Ovary (tissue), 9 donors: ENCODE results near the gene STMN1. TPM values are rescaled to one million over a fixed set of nuclear protein-coding genes. Genes with fewer than 3 reads are reported as not detected.

Experiments
- DNase-seq, 5 donors: peaks; one replicate each; pipeline ENCODE4 v3.0.0-alpha.2; 2019 to 2020
- H3K27ac ChIP-seq, 2 donors: fragments of 200-600 bp; one replicate each; pipeline versions ENCODE4 v1.5.1 to v1.8.0; 2019 to 2022
- H3K27me3 ChIP-seq: fragments of 200-600 bp; one replicate; pipeline ENCODE4 v1.8.0; 2022
- H3K36me3 ChIP-seq: fragments of 200-600 bp; sonication (generic); one replicate; pipeline ENCODE4 v1.5.1; 2019
- H3K4me1 ChIP-seq: one replicate; pipeline ENCODE4 v1.8.1; 2013; ENCODE audit warnings: mild to moderate bottlenecking, moderate library complexity; ENCODE audit not compliant: insufficient read depth
- H3K4me3 ChIP-seq: fragments of 200-600 bp; sonication (generic); one replicate; pipeline ENCODE4 v1.5.1; 2017
- H3K9me3 ChIP-seq, 2 donors: fragments of 200-600 bp in 1 of 2; sonication (generic) in 1 of 2; one replicate each; pipeline versions ENCODE4 v1.5.1 to v1.8.1; 2013 to 2019; ENCODE audit warnings: mild to moderate bottlenecking in 1 of 2, moderate library complexity in 1 of 2
- CTCF ChIP-seq, 3 donors: fragments of 450-650 bp in 2 of 3; fragments of 200-600 bp in 1 of 3; IDR thresholded peaks; one replicate each; pipeline versions ENCODE4 v1.5.1 to v1.8.0; 2016 to 2022; ENCODE audit warnings: antibody characterized with exemption in 3 of 3, mild to moderate bottlenecking in 1 of 3
- EP300 ChIP-seq: sonication (generic); formaldehyde crosslinking; IDR thresholded peaks from one replicate; pipeline ENCODE4 v1.6.1; 2017; ENCODE audit warnings: antibody characterized with exemption
- POLR2A ChIP-seq: fragments of 450-650 bp; IDR thresholded peaks from one replicate; pipeline ENCODE4 v1.6.1; 2017; ENCODE audit warnings: antibody characterized with exemption, mild to moderate bottlenecking, moderate library complexity
- WGBS, 3 donors: extraction: QIAGEN DNeasy Blood & Tissue Kit in 1 of 3; methylation state at CpG; one replicate each; pipeline versions ENCODE4 v1.1.5 to v1.1.7; 2013 to 2017; 5-methylcytosine and 5-hydroxymethylcytosine counted together
- intact Hi-C, 4 donors: fragments of 100-400 bp; cut with DNase I; formaldehyde crosslinking; loops; one replicate each; pipeline versions ENCODE4 v1.11.0 to v1.15.1; 2022 to 2023
- polyA plus RNA-seq, 2 donors: library from polyadenylated mRNA; stranded (reverse); fragments of 200-250 nt in 1 of 2; fragments of 350-450 nt in 1 of 2; fragmentation: Illumina TruSeq in 1 of 2; extraction: RNeasy Lipid Tissue Mini Kit (QIAGEN cat#74804) in 1 of 2; gene quantifications; one replicate each; pipeline ENCODE4 v1.2.3, GENCODE V29; 2013 to 2014
- total RNA-seq, 7 donors: library from RNA; depleted of rRNA in 2 of 7; stranded (reverse); fragments of >200 nt in 2 of 7; fragmentation: NEBNext Ultra II Directional in 3 of 7; extraction: Animal tissue kit (Norgen Biotek cat#: 25700) in 3 of 7; gene quantifications; one replicate each; pipeline versions ENCODE4 v1.1.0 to v1.2.4, GENCODE V29; 2016 to 2023
- donor health status: DM: no; HTN: no; CAD: no; lungs with moderate emphysema.
- donor health status: DM: no; HTN: no; CAD: no.
- donor health status: Bipolar disorder and iron deficiency.
- donor health status: DM: yes; HTN: yes; CAD: no.
- donor health status: DM: no; HTN: no; CAD: no.
- donor health status: DM: yes; HTN: yes; CAD: no.

STMN1 gene
- total and polyA plus RNA-seq, 9 donors, result 59.3 to 271 (median 142) TPM

DNA sequence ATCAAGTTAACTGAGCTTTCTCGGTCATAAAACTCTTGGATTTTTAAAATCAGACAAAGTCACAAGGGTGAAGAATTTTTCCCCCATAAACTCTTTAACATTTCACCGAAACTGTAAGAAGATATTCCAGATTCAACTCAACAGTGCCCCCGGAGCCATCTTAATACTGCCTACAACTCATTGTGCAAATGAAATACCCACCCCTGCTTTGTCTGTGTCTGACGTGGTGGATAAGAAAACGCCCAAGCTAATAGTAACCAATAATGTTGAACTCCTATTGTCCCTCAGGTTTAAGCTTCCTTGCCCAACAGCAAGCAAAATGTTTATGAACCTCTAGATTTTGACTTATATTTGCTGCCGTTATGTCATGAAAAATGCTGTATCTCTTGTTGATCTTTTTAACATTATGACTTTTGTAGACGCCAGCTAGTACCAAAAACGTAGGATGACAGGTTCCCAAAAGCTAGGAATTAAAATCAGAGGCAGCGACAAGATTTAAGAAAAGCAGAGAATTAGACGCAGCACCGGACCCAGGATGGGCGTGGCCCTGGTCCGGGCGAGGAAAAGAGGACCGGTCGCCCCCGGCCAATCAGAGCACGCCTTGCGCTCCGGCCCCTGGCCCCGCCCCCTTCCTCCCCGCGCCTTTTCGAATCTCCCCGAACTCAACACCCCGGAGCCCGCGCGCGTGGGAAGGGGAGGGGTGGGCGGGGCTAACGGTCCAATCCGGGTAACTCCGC lies 1.1 kb downstream of the STMN1 start:
- peak; percentile 95 to 99 (median 98) for DNase-seq
- Histone ChIP-seq H3K4me3 (peak overlapping the region; percentile 79), H3K27ac (peak overlapping the region in 1 of 2 donors; percentile 41), H3K9me3 (no peaks in the 10 kb centered on the region), H3K36me3 (no peaks in the 10 kb centered on the region), H3K27me3 (no peaks in the 10 kb centered on the region), H3K4me1 (no peaks in the 10 kb centered on the region)
- intact Hi-C loops, result loop anchor here in 1 of 4 donors (5.0 kb wide), 1 partner anchor 92 kb away; the partner anchor contains the start of gene PAFAH2
- 1% methylated on average over 20 to 34 of the region's 34 CpGs for WGBS, 3 donors
- TF ChIP-seq CTCF (IDR thresholded peaks at IDR 0.05) (no peak), POLR2A (no peak), EP300 (no peak)

DNA sequence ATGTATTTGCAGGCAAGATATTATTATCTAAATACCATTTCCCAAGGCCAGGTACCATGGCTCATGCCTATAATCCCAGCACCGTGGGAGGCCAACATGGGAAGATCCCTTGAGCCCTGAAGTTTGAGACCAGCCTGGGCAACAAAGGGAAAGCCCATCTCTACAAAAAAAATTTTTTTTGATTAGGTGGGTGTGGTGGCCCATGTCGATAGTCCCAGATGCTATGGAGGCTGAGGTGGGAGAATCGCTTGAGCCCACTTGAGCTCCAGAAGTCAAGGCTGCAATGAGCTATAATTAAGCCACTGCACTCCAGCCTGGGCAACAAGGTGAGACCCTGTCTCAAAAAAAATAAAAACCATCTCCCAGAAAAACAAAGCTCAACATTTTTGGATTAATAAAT lies 2.2 kb downstream of the STMN1 start:
- Histone ChIP-seq H3K36me3 (no peaks in the 10 kb centered on the region), H3K27ac (no peak overlapping the region), H3K27me3 (no peaks in the 10 kb centered on the region), H3K4me3 (no peak overlapping the region), H3K9me3 (no peaks in the 10 kb centered on the region), H3K4me1 (no peaks in the 10 kb centered on the region)
- intact Hi-C loops, result no loop called here
- TF ChIP-seq EP300 (no peak), CTCF (IDR thresholded peaks at IDR 0.05) (no peak), POLR2A (no peak)
- no peak for DNase-seq
- WGBS, 3 donors, result 36 to 58% (median 43%) methylated on average over 3 of the region's 3 CpGs

DNA sequence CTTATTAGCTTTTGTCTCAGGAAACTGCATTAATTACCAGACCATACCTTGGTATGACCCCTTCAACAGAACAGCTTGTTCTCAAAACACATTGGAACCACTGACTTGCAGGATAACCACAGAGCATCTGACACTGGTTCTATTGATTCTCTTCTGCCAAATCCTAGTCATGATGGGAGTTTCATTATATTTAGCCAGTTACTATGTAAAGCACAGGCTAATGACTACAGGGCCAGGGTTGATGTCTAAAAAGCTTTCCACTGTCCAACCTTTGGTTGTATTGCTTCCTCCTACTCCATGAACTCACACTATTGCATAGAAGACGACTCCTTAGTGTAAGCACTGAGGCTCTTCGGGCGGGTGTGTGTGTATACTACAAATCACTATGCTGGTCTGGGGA lies 3.8 kb downstream of the STMN1 start:
- no peaks in the 10 kb centered on the region for H3K9me3 ChIP-seq
- DNase-seq, result no peak
- H3K4me3 ChIP-seq, result no peak overlapping the region
- H3K27ac ChIP-seq, result no peak overlapping the region
- TF ChIP-seq CTCF (IDR thresholded peaks at IDR 0.05) (no peak), POLR2A (no peak)
- H3K36me3 ChIP-seq, result no peaks in the 10 kb centered on the region
- 69 to 80% (median 77%) methylated on average over 3 of the region's 3 CpGs for WGBS, 3 donors
- intact Hi-C loops, result no loop called here
- H3K4me1 ChIP-seq, result no peaks in the 10 kb centered on the region
- no peaks in the 10 kb centered on the region for H3K27me3 ChIP-seq

DNA sequence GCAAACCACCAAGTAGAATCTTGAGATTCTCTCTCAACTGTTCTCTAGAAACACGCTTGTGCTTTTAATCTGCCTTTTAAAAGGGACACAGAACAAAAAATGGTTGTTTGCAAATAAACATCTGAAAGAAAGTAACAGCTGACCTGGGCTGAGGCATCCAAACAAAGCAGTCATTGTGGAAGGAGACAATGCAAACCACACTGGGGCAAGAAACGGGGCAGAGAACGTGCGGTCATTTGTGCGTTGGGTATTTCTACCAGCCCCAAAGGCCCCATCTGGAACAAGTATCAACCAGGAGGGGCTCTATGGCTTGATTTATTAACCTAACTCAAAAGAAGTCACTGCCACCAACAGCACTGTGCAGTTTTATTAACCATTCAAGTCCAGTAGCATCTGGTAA lies 6.0 kb downstream of the STMN1 start:
- WGBS, 3 donors, result 87 to 92% (median 88%) methylated on average over 5 of the region's 5 CpGs

More for the DNA sequence above, 6.0 kb downstream of the STMN1 start:
- no peaks in the 10 kb centered on the region for H3K9me3 ChIP-seq
- H3K36me3 ChIP-seq, result no peaks in the 10 kb centered on the region
- no peak for TF ChIP-seq CTCF (IDR thresholded peaks at IDR 0.05)
- no peak for TF ChIP-seq POLR2A
- TF ChIP-seq EP300, result no peak
- H3K27me3 ChIP-seq, result no peaks in the 10 kb centered on the region
- intact Hi-C loops, result no loop called here
- H3K4me3 ChIP-seq, result no peak overlapping the region
- no peak overlapping the region for H3K27ac ChIP-seq
- no peak for DNase-seq
- H3K4me1 ChIP-seq, result peaks cover 3% of the 10 kb centered on the region
